HCT116 (cell line): ENCODE results near the gene DTWD2. TPM values are rescaled to one million over a fixed set of nuclear protein-coding genes. Genes with fewer than 3 reads are reported as not detected.
"Not testable (repeated sequence)": the region's sequence is repeated elsewhere in the genome, so short reads cannot be mapped to it uniquely, and the experiment has no call there.

ENCODE experiments used
- ATAC-seq: fragments of 200-7000 bp; cut with Tn5 transposase; 2 replicates; pipeline ENCODE4 v1.9.1; 2020; ENCODE audit warnings: mild to moderate bottlenecking, moderate library complexity
- BruUV-seq: library from RNA; stranded (reverse); fragments of 400-500 nt; replicated peaks from 2 replicates; lab custom pipeline; 2021; lab: Mats Ljungman, UMichigan
- CTCF ChIA-PET: fragments of 300-600 bp; sonication (Branson Sonifier 250); formaldehyde crosslinking; loops from one replicate; lab custom pipeline; 2021; ENCODE audit warnings: antibody characterized with exemption; lab: Charles Lee
- POLR2A ChIA-PET: fragments of 300-600, 350-600 bp; sonication (Branson Sonifier 250); formaldehyde crosslinking; loops from one replicate; lab custom pipeline; 2021; ENCODE audit warnings: antibody characterized with exemption; lab: Charles Lee
- RAD21 ChIA-PET, 2 experiments: fragments of 300-600 bp; sonication (Branson Sonifier 250); formaldehyde crosslinking; loops; one replicate each; lab custom pipeline; 2023; ENCODE audit warnings: low total read pairs in 2 of 2; ENCODE audit not compliant: uncharacterized antibody in 2 of 2, unreplicated experiment in 2 of 2, low non-redundant PET in 1 of 2; lab: Charles Lee
- DNase-seq: peaks from one replicate; pipeline ENCODE4 v3.0.0-alpha.2; 2010; ENCODE audit warnings: low read depth, low spot score
- H2AFZ ChIP-seq: fragments of 200-600 bp; shearing (Covaris generic), sonication (generic); 2 replicates; pipeline ENCODE4 v1.6.1; 2017; ENCODE audit warnings: low read depth, mixed run types, mixed read lengths, antibody characterized with exemption, low read length; ENCODE audit not compliant: poor library complexity, severe bottlenecking
- H3K27ac ChIP-seq: 2 replicates; pipeline ENCODE4 v1.5.1; 2012; ENCODE audit warnings: low read depth, low read length
- H3K27me3 ChIP-seq: fragments of 200-600 bp; sonication (generic); 2 replicates; pipeline ENCODE4 v1.6.1; 2016; ENCODE audit warnings: mixed run types, low read length, mixed read lengths; ENCODE audit not compliant: insufficient read depth
- H3K36me3 ChIP-seq, 2 experiments: fragments of 200-500 bp in 1 of 2; fragments of 200-600 bp in 1 of 2; sonication (Bioruptor generic) in 1 of 2; sonication (generic) in 1 of 2; 2 replicates each; pipeline versions ENCODE4 v1.5.1 to v1.6.1; 2014 to 2016; ENCODE audit warnings: low read length in 2 of 2, inconsistent platforms in 1 of 2, mixed read lengths in 1 of 2, mixed run types in 1 of 2; ENCODE audit not compliant: insufficient read depth in 2 of 2, control insufficient read depth in 1 of 2
- H3K4me1 ChIP-seq, 2 experiments: fragments of 200-600 bp in 1 of 2; sonication (generic) in 1 of 2; 2 replicates each; pipeline versions ENCODE4 v1.5.1 to v1.6.1; 2012 to 2017; ENCODE audit warnings: low read length in 2 of 2, inconsistent platforms in 1 of 2, mild to moderate bottlenecking in 1 of 2, mixed read lengths in 1 of 2, mixed run types in 1 of 2, moderate library complexity in 1 of 2; ENCODE audit not compliant: insufficient read depth in 2 of 2, control insufficient read depth in 1 of 2
- H3K4me2 ChIP-seq: fragments of 200-600 bp; sonication (generic); 2 replicates; pipeline ENCODE4 v1.6.1; 2017; ENCODE audit warnings: mixed run types, low read length, mixed read lengths
- H3K4me3 ChIP-seq, 2 experiments: fragments of 200-600 bp in 1 of 2; sonication (generic) in 1 of 2; replicated peaks in 1 of 2; 2 replicates each; pipeline ENCODE4 v1.5.1; 2011 to 2016; ENCODE audit warnings: low read length in 2 of 2, control low read depth in 1 of 2, low read depth in 1 of 2, mild to moderate bottlenecking in 1 of 2, mixed read lengths in 1 of 2, mixed run types in 1 of 2
- H3K79me2 ChIP-seq: fragments of 200-600 bp; sonication (generic); 2 replicates; pipeline ENCODE4 v1.6.1; 2017; ENCODE audit warnings: mild to moderate bottlenecking, mixed run types, low read length, moderate library complexity, mixed read lengths; ENCODE audit not compliant: insufficient read depth
- H3K9ac ChIP-seq: fragments of 200-600 bp; sonication (generic); 2 replicates; pipeline ENCODE4 v1.6.1; 2016; ENCODE audit warnings: low read length, mixed read lengths
- H3K9me2 ChIP-seq: fragments of 200-600 bp; sonication (generic), shearing (Covaris generic); 2 replicates; pipeline ENCODE4 v1.6.1; 2017; ENCODE audit warnings: mixed run types, mild to moderate bottlenecking, moderate library complexity; ENCODE audit not compliant: insufficient read depth
- H3K9me3 ChIP-seq, 2 experiments: fragments of 200-500 bp in 1 of 2; fragments of 200-600 bp in 1 of 2; sonication (Bioruptor generic) in 1 of 2; sonication (generic) in 1 of 2; 2 replicates each; pipeline ENCODE4 v1.6.1; 2014 to 2017; ENCODE audit warnings: low read length in 2 of 2, mixed read lengths in 2 of 2, inconsistent platforms in 1 of 2, low read depth in 1 of 2, mild to moderate bottlenecking in 1 of 2, mixed run types in 1 of 2, moderate library complexity in 1 of 2; ENCODE audit not compliant: control insufficient read depth in 1 of 2, insufficient read depth in 1 of 2
- H4K20me1 ChIP-seq: fragments of 200-600 bp; sonication (generic), shearing (Covaris generic); 2 replicates; pipeline ENCODE4 v1.6.1; 2017; ENCODE audit warnings: mixed run types, mild to moderate bottlenecking, moderate library complexity; ENCODE audit not compliant: insufficient read depth
- MAX ChIP-seq: IDR thresholded peaks from 2 replicates; pipeline ENCODE4 v1.6.1; 2012
- POLR2AphosphoS5 ChIP-seq: IDR thresholded peaks from 2 replicates; pipeline ENCODE4 v1.6.1; 2011; ENCODE audit warnings: mild to moderate bottlenecking, low read depth, low read length, moderate library complexity
- YY1 ChIP-seq: IDR thresholded peaks from 2 replicates; pipeline ENCODE4 v1.6.1; 2011; ENCODE audit warnings: low read length, low read depth, moderate library complexity, mild to moderate bottlenecking; ENCODE audit not compliant: insufficient replicate concordance; ENCODE audit errors: extremely low read depth
- ZBTB33 ChIP-seq: IDR thresholded peaks from 2 replicates; pipeline ENCODE4 v1.6.1; 2011; ENCODE audit warnings: mild to moderate bottlenecking, low read length, moderate library complexity; ENCODE audit not compliant: insufficient replicate concordance; ENCODE audit errors: extremely low read depth
- ZFX ChIP-seq: fragments of 450-650 bp; IDR thresholded peaks from 2 replicates; pipeline ENCODE4 v1.6.1; 2017
- intact Hi-C: fragments of 100-400 bp; cut with micrococcal nuclease; formaldehyde crosslinking; loops from 2 replicates; pipeline ENCODE4 v1.10.0; 2022
- total RNA-seq: library from RNA; stranded (reverse); gene quantifications from one replicate; pipeline ENCODE4 v1.2.1, GENCODE V29; 2021; ENCODE audit not compliant: unreplicated experiment

DTWD2 gene
- total RNA-seq, 1 experiment from 2014 or later: 5.2 TPM

GRCh38 chr5:118980017-118980416 lies 8.3 kb downstream of the DTWD2 start:
- Histone ChIP-seq H3K36me3 (no peaks in the 10 kb centered on the region), H3K4me2 (no peak overlapping the region), H3K9ac (no peak overlapping the region), H4K20me1 (no peaks in the 10 kb centered on the region), H3K27me3 (no peaks in the 10 kb centered on the region), H3K9me3 (no peaks in the 10 kb centered on the region), H3K79me2 (no peaks in the 10 kb centered on the region), H3K9me2 (no peaks in the 10 kb centered on the region), H2AFZ (no peak overlapping the region), H3K4me1 (peaks cover 0 to 3% of the 10 kb centered on the region in 2 experiments; a peak in 1 of 4 replicates), H3K4me3 (no peak overlapping the region), H3K27ac (no peak overlapping the region)
- TF ChIP-seq ZBTB33 (no peak), YY1 (no peak), MAX (no peak), POLR2AphosphoS5 (no peak), ZFX (no peak)
- ChIA-PET POLR2A (no interaction called here), CTCF (no interaction called here), RAD21 (no interaction called here)
- intact Hi-C loops: loop anchor here (10.0 kb wide), 1 partner anchor 285 kb away; no protein-coding TSS in a partner anchor
- BruUV-seq: no TSS peak
- no peak for ATAC-seq
- DNase-seq: no peak

GRCh38 chr5:118973779-118974445 lies 14.4 kb downstream of the DTWD2 start:
- H3K9ac ChIP-seq, intact Hi-C loops, DNase-seq, CTCF ChIA-PET, H3K9me2 ChIP-seq, H2AFZ ChIP-seq, RAD21 ChIA-PET, H3K4me3 ChIP-seq, H3K4me2 ChIP-seq, H3K9me3 ChIP-seq, H3K4me1 ChIP-seq, ATAC-seq, H4K20me1 ChIP-seq, POLR2A ChIA-PET, H3K27ac ChIP-seq, H3K36me3 ChIP-seq, H3K79me2 ChIP-seq, H3K27me3 ChIP-seq: not testable (repeated sequence)
- TSS peak; percentile 98 for BruUV-seq
